Gastrocnemius medialis (tissue), 4 donors: ENCODE measurements around the gene NAA25. TPM values are rescaled to one million over a fixed set of nuclear protein-coding genes. Genes with fewer than 3 reads are reported as not detected.

Source experiments
- ATAC-seq, 2 donors: fragments of 150-250 bp; one replicate each; pipeline ENCODE4 v1.9.1; 2016
- DNase-seq, 2 donors: peaks; one replicate each; pipeline ENCODE4 v3.0.0-alpha.2; 2019
- H3K27ac ChIP-seq, 4 donors: fragments of 200-600 bp; sonication (generic); 1 replicate in 1 of 4; 2 replicates in 3 of 4; pipeline ENCODE4 v1.5.1; 2016 to 2018; ENCODE audit warnings: mild to moderate bottlenecking in 2 of 4, moderate library complexity in 1 of 4
- H3K27me3 ChIP-seq, 3 donors: fragments of 200-600 bp; sonication (generic) in 2 of 3; 1 replicate in 1 of 3; 2 replicates in 2 of 3; pipeline versions ENCODE4 v1.5.1 to v1.6.0; 2016 to 2019; ENCODE audit warnings: mild to moderate bottlenecking in 1 of 3, moderate library complexity in 1 of 3
- H3K36me3 ChIP-seq, 2 donors: fragments of 200-600 bp; sonication (generic) in 1 of 2; one replicate each; pipeline ENCODE4 v1.5.1; 2017 to 2018
- H3K4me1 ChIP-seq, 2 donors: fragments of 200-600 bp; sonication (generic) in 1 of 2; one replicate each; pipeline ENCODE4 v1.5.1; 2016 to 2017; ENCODE audit warnings: mild to moderate bottlenecking in 2 of 2
- H3K4me3 ChIP-seq, 4 donors: fragments of 200-600 bp; sonication (generic) in 3 of 4; 1 replicate in 1 of 4; 2 replicates in 3 of 4; pipeline ENCODE4 v1.5.1; 2016 to 2019; ENCODE audit warnings: mild to moderate bottlenecking in 2 of 4
- H3K9me3 ChIP-seq, 3 donors: fragments of 200-600 bp; sonication (generic) in 2 of 3; 1 replicate in 1 of 3; 2 replicates in 2 of 3; pipeline ENCODE4 v1.5.1; 2016 to 2019
- CTCF ChIP-seq, 5 experiments: fragments of 450-650 bp in 3 of 5; fragments of 200-600 bp in 2 of 5; sonication (generic) in 2 of 5; IDR thresholded peaks in 4 of 5; conservative IDR thresholded peaks in 1 of 5; 1 replicate in 4 of 5; 2 replicates in 1 of 5; pipeline ENCODE4 v1.5.1; 2016 to 2019; ENCODE audit warnings: antibody characterized with exemption in 5 of 5, mild to moderate bottlenecking in 3 of 5, moderate library complexity in 3 of 5
- POLR2A ChIP-seq, 2 donors: fragments of 450-650 bp; IDR thresholded peaks; one replicate each; pipeline ENCODE4 v1.6.1; 2017; ENCODE audit warnings: antibody characterized with exemption in 2 of 2, mild to moderate bottlenecking in 2 of 2, moderate library complexity in 2 of 2
- in situ Hi-C, 4 donors: fragments of 200-750 bp; cut with MboI; loops; one replicate each; pipeline versions ENCODE4 v1.15.0 to v1.8.0; 2017; ENCODE audit warnings: low sequenced_read_pairs in 4 of 4
- intact Hi-C: fragments of 100-400 bp; cut with DNase I; formaldehyde crosslinking; loops from one replicate; pipeline ENCODE4 v1.15.1; 2023; ENCODE audit warnings: low total_unique reads
- total RNA-seq, 4 donors: library from RNA; depleted of rRNA; stranded (reverse); fragments of >200 nt; gene quantifications; one replicate each; pipeline versions ENCODE4 v1.1.0 to v1.2.3, GENCODE V29; 2016

Gene NAA25
- total RNA-seq, 4 donors from 2014 or later, result 17.2 to 44.6 (median 25.5) TPM

DNA sequence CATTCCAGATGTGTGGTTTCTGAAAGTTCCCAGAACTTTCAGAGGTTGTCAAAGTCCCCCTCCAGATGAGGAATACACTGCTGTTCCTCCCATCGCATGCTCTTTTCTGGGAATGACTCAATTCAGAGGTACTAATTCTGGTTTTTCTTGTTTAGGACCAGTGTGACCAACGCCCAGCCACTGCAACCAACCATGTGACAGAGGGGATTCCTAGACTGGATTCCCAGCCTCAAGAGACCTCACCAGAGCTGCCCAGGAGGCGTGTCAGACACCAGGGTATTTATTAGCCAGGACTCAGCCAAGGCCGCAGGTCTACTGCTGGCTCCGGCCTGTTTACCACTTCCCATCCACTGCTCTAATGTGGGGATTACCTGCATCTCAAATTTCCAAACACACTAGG lies 41.0 kb upstream of the NAA25 start:
- TF ChIP-seq CTCF (IDR thresholded peaks at IDR 0.05 in 4 of 5, conservative IDR thresholded peaks at IDR 0.05 in 1 of 5), result no peak
- no peak for TF ChIP-seq POLR2A (IDR thresholded peaks at IDR 0.05)
- Histone ChIP-seq H3K4me3 (no peak overlapping the region), H3K4me1 (no peaks in the 10 kb centered on the region), H3K27ac (no peak overlapping the region), H3K9me3 (no peaks in the 10 kb centered on the region), H3K27me3 (no peaks in the 10 kb centered on the region), H3K36me3 (peaks cover 0 to 84% of the 10 kb centered on the region in 2 donors)
- intact Hi-C loops, result no loop called here
- DNase-seq (no peak), ATAC-seq (no peak)
- in situ Hi-C loops, result no loop called here

DNA sequence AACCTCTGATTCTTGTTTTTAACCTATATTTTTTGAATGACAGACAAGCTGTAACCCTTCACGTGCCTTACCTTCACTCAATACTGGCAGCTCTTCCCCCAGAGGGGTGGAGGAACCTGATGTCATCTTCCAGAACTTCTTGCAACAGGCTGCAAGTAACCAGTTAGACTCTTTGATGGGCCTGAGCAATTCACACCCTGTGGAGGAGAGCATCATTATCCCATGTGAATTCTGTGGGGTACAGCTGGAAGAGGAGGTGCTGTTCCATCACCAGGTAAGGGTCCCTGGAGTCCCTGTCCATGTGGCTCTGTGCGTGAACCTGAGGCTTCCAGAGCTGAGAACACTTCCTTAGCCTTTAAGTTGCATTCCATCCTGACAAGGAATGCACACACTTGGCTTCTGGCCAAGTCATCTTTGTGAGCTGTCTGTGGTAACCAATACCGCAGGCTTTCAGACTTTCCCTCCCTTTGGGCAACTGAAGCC lies 39.5 kb upstream of the NAA25 start:
- H3K4me3 ChIP-seq, result no peak overlapping the region
- no peak for TF ChIP-seq POLR2A (IDR thresholded peaks at IDR 0.05)
- no peak for TF ChIP-seq CTCF (IDR thresholded peaks at IDR 0.05 in 4 of 5, conservative IDR thresholded peaks at IDR 0.05 in 1 of 5)
- no peak for DNase-seq
- intact Hi-C loops (no loop called here), in situ Hi-C loops (no loop called here)
- H3K9me3 ChIP-seq, result no peaks in the 10 kb centered on the region
- ATAC-seq, result no peak
- no peak overlapping the region for H3K27ac ChIP-seq
- H3K4me1 ChIP-seq, result no peaks in the 10 kb centered on the region
- H3K36me3 ChIP-seq, result peaks cover 0 to 87% of the 10 kb centered on the region in 2 donors
- no peaks in the 10 kb centered on the region for H3K27me3 ChIP-seq

GRCh38 chr12:112146123-112146522 lies 37.5 kb upstream of the NAA25 start:
- H3K36me3 ChIP-seq, result peaks cover 0 to 87% of the 10 kb centered on the region in 2 donors
- H3K27me3 ChIP-seq, result no peaks in the 10 kb centered on the region
- no peak overlapping the region for H3K4me3 ChIP-seq
- ATAC-seq (no peak), DNase-seq (no peak)
- TF ChIP-seq POLR2A (IDR thresholded peaks at IDR 0.05), result no peak
- TF ChIP-seq CTCF (IDR thresholded peaks at IDR 0.05 in 4 of 5, conservative IDR thresholded peaks at IDR 0.05 in 1 of 5), result no peak
- no peaks in the 10 kb centered on the region for H3K9me3 ChIP-seq
- no peak overlapping the region for H3K27ac ChIP-seq
- no peaks in the 10 kb centered on the region for H3K4me1 ChIP-seq
- intact Hi-C loops, result no loop called here
- in situ Hi-C loops, result no loop called here

DNA sequence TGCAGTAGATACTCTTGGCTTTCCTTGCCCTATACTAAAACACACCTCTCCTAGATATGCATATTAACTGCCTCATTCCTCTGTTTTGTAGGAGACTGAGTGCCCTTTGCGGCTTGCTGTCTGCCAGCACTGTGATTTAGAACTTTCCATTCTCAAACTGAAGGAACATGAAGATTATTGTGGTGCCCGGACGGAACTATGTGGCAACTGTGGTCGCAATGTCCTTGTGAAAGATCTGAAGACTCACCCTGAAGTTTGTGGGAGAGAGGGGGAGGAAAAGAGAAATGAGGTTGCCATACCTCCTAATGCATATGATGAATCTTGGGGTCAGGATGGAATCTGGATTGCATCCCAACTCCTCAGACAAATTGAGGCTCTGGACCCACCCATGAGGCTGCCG lies 32.1 kb upstream of the NAA25 start:
- intact Hi-C loops, result no loop called here
- Histone ChIP-seq H3K9me3 (no peaks in the 10 kb centered on the region), H3K27ac (no peak overlapping the region), H3K4me1 (no peaks in the 10 kb centered on the region), H3K36me3 (peaks cover 0 to 93% of the 10 kb centered on the region in 2 donors), H3K27me3 (no peaks in the 10 kb centered on the region), H3K4me3 (no peak overlapping the region)
- ATAC-seq, result no peak
- no peak for DNase-seq
- TF ChIP-seq CTCF (IDR thresholded peaks at IDR 0.05 in 4 of 5, conservative IDR thresholded peaks at IDR 0.05 in 1 of 5) (no peak), POLR2A (IDR thresholded peaks at IDR 0.05) (no peak)
- in situ Hi-C loops, result no loop called here

DNA sequence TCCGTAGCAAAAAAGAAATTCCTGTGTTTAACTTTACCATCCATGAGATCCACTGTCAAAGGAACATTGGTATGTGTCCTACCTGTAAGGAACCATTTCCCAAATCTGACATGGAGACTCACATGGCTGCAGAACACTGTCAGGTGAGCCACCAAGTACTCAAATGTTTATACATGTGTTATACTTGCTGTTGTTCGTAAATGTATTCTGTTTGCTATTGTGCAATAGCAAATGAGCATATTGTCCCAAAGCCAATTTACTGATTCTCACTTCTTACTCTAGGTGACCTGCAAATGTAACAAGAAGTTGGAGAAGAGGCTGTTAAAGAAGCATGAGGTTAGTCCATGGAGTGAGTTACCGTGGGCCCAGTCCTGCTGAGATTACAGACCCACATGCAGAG lies 26.1 kb upstream of the NAA25 start:
- H3K4me3 ChIP-seq, result no peak overlapping the region
- no peaks in the 10 kb centered on the region for H3K9me3 ChIP-seq
- in situ Hi-C loops (no loop called here), intact Hi-C loops (no loop called here)
- H3K27ac ChIP-seq, result no peak overlapping the region
- ATAC-seq, result no peak
- H3K27me3 ChIP-seq, result no peaks in the 10 kb centered on the region
- H3K4me1 ChIP-seq, result peaks cover 9 to 18% of the 10 kb centered on the region in 2 donors
- TF ChIP-seq CTCF (IDR thresholded peaks at IDR 0.05 in 4 of 5, conservative IDR thresholded peaks at IDR 0.05 in 1 of 5), result no peak
- TF ChIP-seq POLR2A (IDR thresholded peaks at IDR 0.05), result no peak
- DNase-seq, result no peak
- H3K36me3 ChIP-seq, result peaks cover 0 to 53% of the 10 kb centered on the region in 2 donors
